ENCODE measurements around the gene SNRK. TPM values are rescaled to one million over a fixed set of nuclear protein-coding genes. Genes with fewer than 3 reads are reported as not detected.

Gene SNRK
- total RNA-seq, 1 donor from 2014 or later = 21.3 TPM

DNA sequence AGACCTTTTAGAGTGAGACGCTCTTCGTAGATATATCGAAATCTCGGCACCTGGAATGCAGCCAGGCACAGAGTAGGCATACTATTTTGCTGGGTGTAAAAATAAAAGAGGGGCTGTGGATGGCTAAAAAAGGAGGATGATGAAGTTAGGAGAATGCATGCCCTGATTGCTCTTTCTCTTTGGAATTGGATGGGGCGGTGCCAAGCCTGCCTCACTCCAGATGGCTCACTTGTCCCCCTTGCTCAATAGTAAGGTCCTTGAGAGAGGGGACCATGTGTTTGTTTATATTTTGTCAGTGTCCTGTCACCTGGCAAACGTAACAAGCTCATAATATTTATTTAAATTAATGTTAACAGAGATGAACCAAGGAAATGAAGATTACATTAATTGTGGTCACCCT is 33.0 kb downstream of the SNRK start:
- no peak for TF ChIP-seq CTCF (IDR thresholded peaks at IDR 0.05; ENCODE audit: partially characterized antibody, unreplicated experiment)
- DNase-seq = no peak
- Mint-ChIP-seq H3K4me1 (ENCODE audit: low read depth, unreplicated experiment) (peaks cover 15% of the 10 kb centered on the region), H3K27ac (ENCODE audit: unreplicated experiment) (no peak overlapping the region), H3K36me3 (ENCODE audit: unreplicated experiment) (no peaks in the 10 kb centered on the region), H3K4me3 (ENCODE audit: unreplicated experiment) (no peak overlapping the region), H3K27me3 (ENCODE audit: unreplicated experiment) (no peaks in the 10 kb centered on the region), H3K9me3 (ENCODE audit: unreplicated experiment) (no peaks in the 10 kb centered on the region)

- no peak overlapping the region for H3K4me3 Mint-ChIP-seq (ENCODE audit: unreplicated experiment)
- H3K9me3 Mint-ChIP-seq (ENCODE audit: unreplicated experiment) = no peaks in the 10 kb centered on the region
- DNase-seq = no peak
- H3K36me3 Mint-ChIP-seq (ENCODE audit: unreplicated experiment) = no peaks in the 10 kb centered on the region
- no peaks in the 10 kb centered on the region for H3K27me3 Mint-ChIP-seq (ENCODE audit: unreplicated experiment)
- TF ChIP-seq CTCF (IDR thresholded peaks at IDR 0.05; ENCODE audit: partially characterized antibody, unreplicated experiment) = no peak
- H3K27ac Mint-ChIP-seq (ENCODE audit: unreplicated experiment) = no peak overlapping the region
- H3K4me1 Mint-ChIP-seq (ENCODE audit: low read depth, unreplicated experiment) = peaks cover 15% of the 10 kb centered on the region
Observed at GRCh38 chr3:43319794-43320193, 33.5 kb downstream of the SNRK start.

DNA sequence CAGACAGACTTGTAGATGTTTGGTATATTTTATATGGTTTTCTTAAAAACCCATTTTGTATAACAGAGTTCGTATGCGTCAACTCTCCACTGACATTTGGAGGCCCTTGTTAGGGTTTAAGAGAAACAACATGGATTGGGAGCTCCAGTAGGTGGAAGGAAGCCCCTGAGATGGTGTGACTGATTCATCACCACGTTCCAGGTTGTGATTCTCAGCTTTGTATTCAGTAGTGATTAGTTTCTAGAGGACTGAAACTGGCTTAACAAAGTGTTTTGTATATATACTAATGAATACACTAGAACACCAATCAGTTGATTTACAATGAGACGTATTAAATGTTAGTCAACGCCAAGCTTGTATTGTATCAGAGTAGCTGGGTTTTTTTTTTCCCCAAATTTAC is 33.9 kb downstream of the SNRK start:
- Mint-ChIP-seq H3K4me3 (ENCODE audit: unreplicated experiment) (no peak overlapping the region), H3K4me1 (ENCODE audit: low read depth, unreplicated experiment) (peaks cover 15% of the 10 kb centered on the region), H3K27ac (ENCODE audit: unreplicated experiment) (no peak overlapping the region), H3K9me3 (ENCODE audit: unreplicated experiment) (no peaks in the 10 kb centered on the region), H3K27me3 (ENCODE audit: unreplicated experiment) (no peaks in the 10 kb centered on the region), H3K36me3 (ENCODE audit: unreplicated experiment) (no peaks in the 10 kb centered on the region)
- no peak for TF ChIP-seq CTCF (IDR thresholded peaks at IDR 0.05; ENCODE audit: partially characterized antibody, unreplicated experiment)
- DNase-seq = no peak

GRCh38 chr3:43323541-43323940 is 37.2 kb downstream of the SNRK start:
- Mint-ChIP-seq H3K27ac (ENCODE audit: unreplicated experiment) (no peak overlapping the region), H3K4me3 (ENCODE audit: unreplicated experiment) (no peak overlapping the region), H3K4me1 (ENCODE audit: low read depth, unreplicated experiment) (peaks cover 16% of the 10 kb centered on the region), H3K9me3 (ENCODE audit: unreplicated experiment) (no peaks in the 10 kb centered on the region), H3K36me3 (ENCODE audit: unreplicated experiment) (no peaks in the 10 kb centered on the region), H3K27me3 (ENCODE audit: unreplicated experiment) (peaks cover 3% of the 10 kb centered on the region)
- no peak for DNase-seq
- no peak for TF ChIP-seq CTCF (IDR thresholded peaks at IDR 0.05; ENCODE audit: partially characterized antibody, unreplicated experiment)

DNA sequence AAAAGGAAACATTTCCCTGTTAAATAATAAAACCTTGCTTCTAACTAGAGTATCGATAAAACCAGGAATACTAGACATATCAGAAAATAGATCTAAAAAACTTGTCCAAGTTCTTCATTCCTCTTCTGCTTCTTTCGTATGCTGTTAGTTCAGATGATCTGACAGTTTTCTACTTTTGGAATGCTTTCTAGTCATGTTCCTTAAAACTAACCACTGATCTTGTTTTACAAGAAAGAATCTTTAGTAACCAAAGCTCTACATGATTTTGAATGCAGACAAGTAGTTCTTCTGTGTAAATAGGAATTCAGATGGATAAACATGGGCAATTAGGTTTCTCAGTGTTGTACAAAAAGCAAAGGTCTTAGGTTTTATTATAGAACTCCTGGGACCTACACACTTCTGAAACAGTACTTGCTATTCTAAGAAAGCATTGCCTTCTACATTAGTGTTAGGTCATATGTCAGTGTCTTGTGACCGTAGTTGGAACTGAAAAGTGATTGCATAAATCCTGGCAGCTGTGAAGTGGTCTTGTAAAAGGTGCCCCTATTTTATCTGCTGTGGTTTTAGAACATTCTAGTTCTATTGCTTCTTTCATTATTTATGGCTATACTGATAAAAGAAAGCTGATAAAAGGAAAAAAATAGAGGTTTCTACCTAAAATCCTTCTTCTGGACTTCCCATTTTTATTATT is 40.7 kb downstream of the SNRK start:
- Mint-ChIP-seq H3K4me3 (ENCODE audit: unreplicated experiment) (no peak overlapping the region), H3K4me1 (ENCODE audit: low read depth, unreplicated experiment) (peaks cover 19% of the 10 kb centered on the region), H3K27ac (ENCODE audit: unreplicated experiment) (no peak overlapping the region), H3K9me3 (ENCODE audit: unreplicated experiment) (no peaks in the 10 kb centered on the region), H3K27me3 (ENCODE audit: unreplicated experiment) (peaks cover 3% of the 10 kb centered on the region), H3K36me3 (ENCODE audit: unreplicated experiment) (no peaks in the 10 kb centered on the region)
- no peak for DNase-seq
- no peak for TF ChIP-seq CTCF (IDR thresholded peaks at IDR 0.05; ENCODE audit: partially characterized antibody, unreplicated experiment)
